HCT116 (cell line): ENCODE results near the gene UNC80. TPM values are rescaled to one million over a fixed set of nuclear protein-coding genes. Genes with fewer than 3 reads are reported as not detected.

Source experiments
- ATAC-seq: fragments of 200-7000 bp; cut with Tn5 transposase; 2 replicates; pipeline ENCODE4 v1.9.1; 2020; ENCODE audit warnings: mild to moderate bottlenecking, moderate library complexity
- BruUV-seq: library from RNA; stranded (reverse); fragments of 400-500 nt; replicated peaks from 2 replicates; lab custom pipeline; 2021; lab: Mats Ljungman, UMichigan
- CTCF ChIA-PET: fragments of 300-600 bp; sonication (Branson Sonifier 250); formaldehyde crosslinking; loops from one replicate; lab custom pipeline; 2021; ENCODE audit warnings: antibody characterized with exemption; lab: Charles Lee
- POLR2A ChIA-PET: fragments of 300-600, 350-600 bp; sonication (Branson Sonifier 250); formaldehyde crosslinking; loops from one replicate; lab custom pipeline; 2021; ENCODE audit warnings: antibody characterized with exemption; lab: Charles Lee
- RAD21 ChIA-PET, 2 experiments: fragments of 300-600 bp; sonication (Branson Sonifier 250); formaldehyde crosslinking; loops; one replicate each; lab custom pipeline; 2023; ENCODE audit warnings: low total read pairs in 2 of 2; ENCODE audit not compliant: uncharacterized antibody in 2 of 2, unreplicated experiment in 2 of 2, low non-redundant PET in 1 of 2; lab: Charles Lee
- DNase-seq: peaks from one replicate; pipeline ENCODE4 v3.0.0-alpha.2; 2010; ENCODE audit warnings: low read depth, low spot score
- H2AFZ ChIP-seq: fragments of 200-600 bp; shearing (Covaris generic), sonication (generic); 2 replicates; pipeline ENCODE4 v1.6.1; 2017; ENCODE audit warnings: low read depth, mixed run types, mixed read lengths, antibody characterized with exemption, low read length; ENCODE audit not compliant: poor library complexity, severe bottlenecking
- H3K27ac ChIP-seq: 2 replicates; pipeline ENCODE4 v1.5.1; 2012; ENCODE audit warnings: low read depth, low read length
- H3K27me3 ChIP-seq: fragments of 200-600 bp; sonication (generic); 2 replicates; pipeline ENCODE4 v1.6.1; 2016; ENCODE audit warnings: mixed run types, low read length, mixed read lengths; ENCODE audit not compliant: insufficient read depth
- H3K36me3 ChIP-seq, 2 experiments: fragments of 200-500 bp in 1 of 2; fragments of 200-600 bp in 1 of 2; sonication (Bioruptor generic) in 1 of 2; sonication (generic) in 1 of 2; 2 replicates each; pipeline versions ENCODE4 v1.5.1 to v1.6.1; 2014 to 2016; ENCODE audit warnings: low read length in 2 of 2, inconsistent platforms in 1 of 2, mixed read lengths in 1 of 2, mixed run types in 1 of 2; ENCODE audit not compliant: insufficient read depth in 2 of 2, control insufficient read depth in 1 of 2
- H3K4me1 ChIP-seq, 2 experiments: fragments of 200-600 bp in 1 of 2; sonication (generic) in 1 of 2; 2 replicates each; pipeline versions ENCODE4 v1.5.1 to v1.6.1; 2012 to 2017; ENCODE audit warnings: low read length in 2 of 2, inconsistent platforms in 1 of 2, mild to moderate bottlenecking in 1 of 2, mixed read lengths in 1 of 2, mixed run types in 1 of 2, moderate library complexity in 1 of 2; ENCODE audit not compliant: insufficient read depth in 2 of 2, control insufficient read depth in 1 of 2
- H3K4me2 ChIP-seq: fragments of 200-600 bp; sonication (generic); 2 replicates; pipeline ENCODE4 v1.6.1; 2017; ENCODE audit warnings: mixed run types, low read length, mixed read lengths
- H3K4me3 ChIP-seq, 2 experiments: fragments of 200-600 bp in 1 of 2; sonication (generic) in 1 of 2; replicated peaks in 1 of 2; 2 replicates each; pipeline ENCODE4 v1.5.1; 2011 to 2016; ENCODE audit warnings: low read length in 2 of 2, control low read depth in 1 of 2, low read depth in 1 of 2, mild to moderate bottlenecking in 1 of 2, mixed read lengths in 1 of 2, mixed run types in 1 of 2
- H3K79me2 ChIP-seq: fragments of 200-600 bp; sonication (generic); 2 replicates; pipeline ENCODE4 v1.6.1; 2017; ENCODE audit warnings: mild to moderate bottlenecking, mixed run types, low read length, moderate library complexity, mixed read lengths; ENCODE audit not compliant: insufficient read depth
- H3K9ac ChIP-seq: fragments of 200-600 bp; sonication (generic); 2 replicates; pipeline ENCODE4 v1.6.1; 2016; ENCODE audit warnings: low read length, mixed read lengths
- H3K9me2 ChIP-seq: fragments of 200-600 bp; sonication (generic), shearing (Covaris generic); 2 replicates; pipeline ENCODE4 v1.6.1; 2017; ENCODE audit warnings: mixed run types, mild to moderate bottlenecking, moderate library complexity; ENCODE audit not compliant: insufficient read depth
- H3K9me3 ChIP-seq, 2 experiments: fragments of 200-500 bp in 1 of 2; fragments of 200-600 bp in 1 of 2; sonication (Bioruptor generic) in 1 of 2; sonication (generic) in 1 of 2; 2 replicates each; pipeline ENCODE4 v1.6.1; 2014 to 2017; ENCODE audit warnings: low read length in 2 of 2, mixed read lengths in 2 of 2, inconsistent platforms in 1 of 2, low read depth in 1 of 2, mild to moderate bottlenecking in 1 of 2, mixed run types in 1 of 2, moderate library complexity in 1 of 2; ENCODE audit not compliant: control insufficient read depth in 1 of 2, insufficient read depth in 1 of 2
- H4K20me1 ChIP-seq: fragments of 200-600 bp; sonication (generic), shearing (Covaris generic); 2 replicates; pipeline ENCODE4 v1.6.1; 2017; ENCODE audit warnings: mixed run types, mild to moderate bottlenecking, moderate library complexity; ENCODE audit not compliant: insufficient read depth
- ATF3 ChIP-seq: IDR thresholded peaks from 2 replicates; pipeline ENCODE4 v1.6.1; 2012
- CBX3 ChIP-seq: IDR thresholded peaks from 2 replicates; pipeline ENCODE4 v1.6.1; 2012; ENCODE audit warnings: low read depth
- CEBPB ChIP-seq: IDR thresholded peaks from 2 replicates; pipeline ENCODE4 v1.6.1; 2012; ENCODE audit warnings: low read depth
- ELF1 ChIP-seq: IDR thresholded peaks from 2 replicates; pipeline ENCODE4 v1.6.1; 2012; ENCODE audit warnings: low read depth, borderline replicate concordance
- JUND ChIP-seq: IDR thresholded peaks from 2 replicates; pipeline ENCODE4 v1.6.1; 2012
- MAX ChIP-seq: IDR thresholded peaks from 2 replicates; pipeline ENCODE4 v1.6.1; 2012
- POLR2A ChIP-seq: IDR thresholded peaks from 2 replicates; pipeline ENCODE4 v1.7.0; 2011; ENCODE audit warnings: borderline replicate concordance; ENCODE audit not compliant: insufficient read depth, insufficient read length; ENCODE audit errors: extremely low read depth
- POLR2AphosphoS5 ChIP-seq: IDR thresholded peaks from 2 replicates; pipeline ENCODE4 v1.6.1; 2011; ENCODE audit warnings: mild to moderate bottlenecking, low read depth, low read length, moderate library complexity
- RAD21 ChIP-seq: IDR thresholded peaks from 2 replicates; pipeline ENCODE4 v1.6.1; 2012; ENCODE audit warnings: low read depth, mild to moderate bottlenecking
- SP1 ChIP-seq: IDR thresholded peaks from 2 replicates; pipeline ENCODE4 v1.6.1; 2012; ENCODE audit warnings: low read depth
- SRF ChIP-seq: IDR thresholded peaks from 2 replicates; pipeline ENCODE4 v1.6.1; 2012; ENCODE audit warnings: low read depth
- TCF7L2 ChIP-seq: IDR thresholded peaks from 2 replicates; pipeline ENCODE4 v1.7.0; 2011; ENCODE audit warnings: borderline replicate concordance, inconsistent platforms; ENCODE audit not compliant: insufficient read depth, insufficient read length; ENCODE audit errors: extremely low read depth
- YY1 ChIP-seq: IDR thresholded peaks from 2 replicates; pipeline ENCODE4 v1.6.1; 2011; ENCODE audit warnings: low read length, low read depth, moderate library complexity, mild to moderate bottlenecking; ENCODE audit not compliant: insufficient replicate concordance; ENCODE audit errors: extremely low read depth
- intact Hi-C: fragments of 100-400 bp; cut with micrococcal nuclease; formaldehyde crosslinking; loops from 2 replicates; pipeline ENCODE4 v1.10.0; 2022
- total RNA-seq: library from RNA; stranded (reverse); gene quantifications from one replicate; pipeline ENCODE4 v1.2.1, GENCODE V29; 2021; ENCODE audit not compliant: unreplicated experiment
- TF ChIP-seq, protein P1 (sequence below), 3 experiments: fragments of 200-600 bp in 1 of 3; sonication (generic) in 1 of 3; IDR thresholded peaks in 2 of 3; conservative IDR thresholded peaks in 1 of 3; 2 replicates each; pipeline ENCODE4 v1.5.1; 2012 to 2017; ENCODE audit warnings: low read depth in 2 of 3, low read length in 2 of 3, antibody characterized with exemption in 1 of 3, borderline replicate concordance in 1 of 3, control low read depth in 1 of 3, mild to moderate bottlenecking in 1 of 3, mixed read lengths in 1 of 3, mixed run types in 1 of 3, moderate library complexity in 1 of 3; ENCODE audit not compliant: insufficient read depth in 1 of 3

Gene UNC80
- total RNA-seq, 1 experiment from 2014 or later = not detected

GRCh38 chr2:209876211-209876610, 104.6 kb downstream of the UNC80 start:
- Histone ChIP-seq H3K36me3 (no peaks in the 10 kb centered on the region), H3K4me3 (no peak overlapping the region), H3K9me2 (no peaks in the 10 kb centered on the region), H3K27me3 (no peaks in the 10 kb centered on the region), H3K9me3 (no peaks in the 10 kb centered on the region), H3K4me1 (no peaks in the 10 kb centered on the region), H3K9ac (no peak overlapping the region), H4K20me1 (no peaks in the 10 kb centered on the region), H2AFZ (no peak overlapping the region), H3K79me2 (no peaks in the 10 kb centered on the region), H3K27ac (no peak overlapping the region)
- no TSS peak for BruUV-seq
- no peak for ATAC-seq
- ChIA-PET POLR2A (no interaction called here), CTCF (interaction anchor here (1.1 kb wide), 1 partner anchor 85 kb away, joined by 3 read pairs; no protein-coding TSS in a partner anchor)
- intact Hi-C loops = no loop called here
- DNase-seq = no peak
- no peak for TF ChIP-seq POLR2AphosphoS5
- no peak for TF ChIP-seq TCF7L2
- TF ChIP-seq CBX3 = no peak
- TF ChIP-seq SP1 = no peak
- TF ChIP-seq RAD21 = no peak
- no peak for TF ChIP-seq POLR2A
- TF ChIP-seq SRF = no peak
- no peak for TF ChIP-seq CEBPB
- no peak for TF ChIP-seq ATF3
- no peak for TF ChIP-seq ELF1
- no peak for TF ChIP-seq JUND
- TF ChIP-seq YY1 = no peak
- no peak for TF ChIP-seq MAX
- TF ChIP-seq, all 23 proteins: peak for 0
- RAD21 ChIA-PET = no interaction called here
- H3K4me2 ChIP-seq = no peak overlapping the region

DNA sequence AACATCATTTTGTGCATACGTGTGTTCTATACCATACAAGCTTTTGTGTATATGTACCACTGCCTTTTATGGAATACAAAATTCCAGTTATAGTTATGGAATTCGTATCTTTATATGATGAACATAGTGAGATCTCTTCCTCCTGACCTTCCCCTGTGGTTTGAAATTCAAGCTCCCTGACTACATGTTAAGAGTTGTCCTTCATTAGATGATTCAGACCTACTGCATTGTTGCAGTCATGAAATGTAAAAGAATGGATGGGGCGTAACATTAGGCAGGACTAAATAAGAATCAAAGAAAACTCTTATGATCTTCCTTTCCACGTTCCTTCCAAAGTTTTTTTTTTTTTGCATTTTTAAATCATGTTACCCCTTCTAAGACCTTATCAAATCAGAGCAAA, 107.1 kb downstream of the UNC80 start:
- Histone ChIP-seq H3K36me3 (no peaks in the 10 kb centered on the region), H3K9me3 (no peaks in the 10 kb centered on the region), H4K20me1 (no peaks in the 10 kb centered on the region), H2AFZ (no peak overlapping the region), H3K9ac (no peak overlapping the region), H3K4me2 (no peak overlapping the region), H3K27me3 (no peaks in the 10 kb centered on the region), H3K4me1 (no peaks in the 10 kb centered on the region), H3K9me2 (no peaks in the 10 kb centered on the region), H3K27ac (no peak overlapping the region), H3K4me3 (no peak overlapping the region), H3K79me2 (no peaks in the 10 kb centered on the region)
- ChIA-PET RAD21 (no interaction called here), CTCF (interaction anchor here (0.5 kb wide), 1 partner anchor 1413 kb away, joined by 4 read pairs; no protein-coding TSS in a partner anchor), POLR2A (no interaction called here)
- BruUV-seq = no TSS peak
- ATAC-seq (no peak), DNase-seq (no peak)
- intact Hi-C loops = no loop called here
- TF ChIP-seq, protein P1, sequence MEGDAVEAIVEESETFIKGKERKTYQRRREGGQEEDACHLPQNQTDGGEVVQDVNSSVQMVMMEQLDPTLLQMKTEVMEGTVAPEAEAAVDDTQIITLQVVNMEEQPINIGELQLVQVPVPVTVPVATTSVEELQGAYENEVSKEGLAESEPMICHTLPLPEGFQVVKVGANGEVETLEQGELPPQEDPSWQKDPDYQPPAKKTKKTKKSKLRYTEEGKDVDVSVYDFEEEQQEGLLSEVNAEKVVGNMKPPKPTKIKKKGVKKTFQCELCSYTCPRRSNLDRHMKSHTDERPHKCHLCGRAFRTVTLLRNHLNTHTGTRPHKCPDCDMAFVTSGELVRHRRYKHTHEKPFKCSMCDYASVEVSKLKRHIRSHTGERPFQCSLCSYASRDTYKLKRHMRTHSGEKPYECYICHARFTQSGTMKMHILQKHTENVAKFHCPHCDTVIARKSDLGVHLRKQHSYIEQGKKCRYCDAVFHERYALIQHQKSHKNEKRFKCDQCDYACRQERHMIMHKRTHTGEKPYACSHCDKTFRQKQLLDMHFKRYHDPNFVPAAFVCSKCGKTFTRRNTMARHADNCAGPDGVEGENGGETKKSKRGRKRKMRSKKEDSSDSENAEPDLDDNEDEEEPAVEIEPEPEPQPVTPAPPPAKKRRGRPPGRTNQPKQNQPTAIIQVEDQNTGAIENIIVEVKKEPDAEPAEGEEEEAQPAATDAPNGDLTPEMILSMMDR (IDR thresholded peaks at IDR 0.05 in 2 of 3, conservative IDR thresholded peaks at IDR 0.05 in 1 of 3; ENCODE audit: borderline replicate concordance in 1 of 3, insufficient read depth in 1 of 3, low read depth in 2 of 3, low read length in 2 of 3) = no peak
